CD8-positive, alpha-beta memory T cell (primary cell): ENCODE results near the gene SHISA3. TPM values are rescaled to one million over a fixed set of nuclear protein-coding genes. Genes with fewer than 3 reads are reported as not detected.
"Not testable (repeated sequence)": the region's sequence is repeated elsewhere in the genome, so short reads cannot be mapped to it uniquely, and the experiment has no call there.

Experiments
- CTCF ChIA-PET: fragments of 350-600 bp; sonication (Branson Sonifier 250); formaldehyde crosslinking; loops from one replicate; lab custom pipeline; 2021; ENCODE audit warnings: antibody characterized with exemption; lab: Charles Lee
- POLR2A ChIA-PET: fragments of 350-600 bp; sonication (Branson Sonifier 250); formaldehyde crosslinking; loops from one replicate; lab custom pipeline; 2021; ENCODE audit warnings: antibody characterized with exemption; lab: Charles Lee
- DNase-seq, 5 donors: peaks; one replicate each; pipeline versions ENCODE4 v3.0.0 to v3.0.0-alpha.2; 2020 to 2022; ENCODE audit warnings: mixed read lengths in 1 of 5
- H3K27ac ChIP-seq: one replicate; pipeline ENCODE4 v1.7.0; 2013; ENCODE audit warnings: low read depth, mild to moderate bottlenecking, low read length, moderate library complexity
- H3K27me3 ChIP-seq: 2 replicates; pipeline ENCODE4 v1.7.0; 2013; ENCODE audit warnings: low read length, mild to moderate bottlenecking; ENCODE audit not compliant: insufficient read depth, poor library complexity, severe bottlenecking
- H3K36me3 ChIP-seq: 2 replicates; pipeline ENCODE4 v1.7.0; 2013; ENCODE audit warnings: mild to moderate bottlenecking, low read length, moderate library complexity; ENCODE audit not compliant: insufficient read depth
- H3K4me1 ChIP-seq: 2 replicates; pipeline ENCODE4 v1.7.0; 2013; ENCODE audit warnings: mild to moderate bottlenecking, low read length, moderate library complexity; ENCODE audit not compliant: insufficient read depth
- H3K4me3 ChIP-seq: 2 replicates; pipeline ENCODE4 v1.7.0; 2013; ENCODE audit warnings: mild to moderate bottlenecking, low read length
- H3K9me3 ChIP-seq: 2 replicates; pipeline ENCODE4 v1.7.0; 2013; ENCODE audit warnings: mild to moderate bottlenecking, low read length
- H3K27ac Mint-ChIP-seq, 8 donors: one replicate each; pipeline ENCODE4 v1.8.0; 2020 to 2021; ENCODE audit warnings: mixed read lengths in 8 of 8, mild to moderate bottlenecking in 6 of 8, inconsistent platforms in 3 of 8, moderate library complexity in 3 of 8
- H3K27me3 Mint-ChIP-seq, 2 donors: one replicate each; pipeline ENCODE4 v1.8.0; 2020 to 2021; ENCODE audit warnings: mixed read lengths in 2 of 2, mild to moderate bottlenecking in 1 of 2, moderate library complexity in 1 of 2
- H3K36me3 Mint-ChIP-seq, 3 donors: one replicate each; pipeline ENCODE4 v1.8.0; 2020 to 2021; ENCODE audit warnings: mixed read lengths in 3 of 3, inconsistent platforms in 1 of 3, mild to moderate bottlenecking in 1 of 3
- H3K4me1 Mint-ChIP-seq, 3 donors: one replicate each; pipeline ENCODE4 v1.8.0; 2020 to 2021; ENCODE audit warnings: mixed read lengths in 3 of 3, inconsistent platforms in 1 of 3, mild to moderate bottlenecking in 1 of 3
- H3K4me3 Mint-ChIP-seq, 7 donors: one replicate each; pipeline ENCODE4 v1.8.0; 2020 to 2021; ENCODE audit warnings: mixed read lengths in 7 of 7, mild to moderate bottlenecking in 6 of 7, moderate library complexity in 4 of 7, inconsistent platforms in 2 of 7
- H3K9me3 Mint-ChIP-seq, 5 donors: one replicate each; pipeline ENCODE4 v1.8.0; 2020 to 2022; ENCODE audit warnings: mixed read lengths in 5 of 5, mild to moderate bottlenecking in 3 of 5, moderate library complexity in 2 of 5, inconsistent platforms in 1 of 5
- polyA plus RNA-seq: library from polyadenylated mRNA; unstranded; fragments of 300-500 nt; fragmentation: Illumina TruSeq; gene quantifications from one replicate; pipeline ENCODE4 v1.2.3, GENCODE V29; 2021
- total RNA-seq, 2 experiments: library from RNA; stranded (reverse); gene quantifications; one replicate each; pipeline ENCODE4 v1.2.3, GENCODE V29; 2021

Gene SHISA3
- total and polyA plus RNA-seq, 3 experiments from 2014 or later = 0.11 TPM; not detected in 2

GRCh38 chr4:42361456-42361855 lies 35.8 kb upstream of the SHISA3 start:
- Mint-ChIP-seq H3K27me3 (peaks cover 16 to 26% of the 10 kb centered on the region in 2 donors), H3K4me3 (no peak overlapping the region), H3K36me3 (no peaks in the 10 kb centered on the region), H3K27ac (no peak overlapping the region), H3K4me1 (peaks cover 0 to 5% (median 2%) of the 10 kb centered on the region in 3 donors), H3K9me3 (peaks cover 0 to 5% (median 0%) of the 10 kb centered on the region in 5 donors)
- DNase-seq = no peak
- Histone ChIP-seq H3K27me3 (no peaks in the 10 kb centered on the region), H3K4me1 (no peaks in the 10 kb centered on the region), H3K9me3 (no peaks in the 10 kb centered on the region), H3K4me3 (no peak overlapping the region), H3K27ac (no peak overlapping the region), H3K36me3 (no peaks in the 10 kb centered on the region)
- ChIA-PET POLR2A (no interaction called here), CTCF (no interaction called here)

DNA sequence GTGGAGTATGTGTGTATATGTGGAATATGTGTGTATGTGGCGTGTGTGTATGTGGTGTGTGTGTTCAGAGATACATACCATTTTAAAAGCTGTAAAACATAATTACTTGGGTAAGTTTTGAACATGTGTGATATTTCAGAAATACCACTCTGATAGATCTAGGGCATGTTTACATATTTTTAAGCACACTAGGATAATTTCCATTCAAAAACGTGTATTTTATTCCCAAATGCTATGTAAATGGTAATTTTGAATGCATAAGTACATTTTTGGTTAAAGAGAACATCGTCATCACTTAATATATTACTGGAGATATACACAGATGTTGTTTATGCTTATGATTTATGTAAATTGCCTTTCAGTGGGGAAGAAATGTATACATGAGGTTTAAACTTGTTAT lies 34.7 kb upstream of the SHISA3 start:
- Histone ChIP-seq H3K27me3 (no peaks in the 10 kb centered on the region), H3K9me3 (no peaks in the 10 kb centered on the region), H3K36me3 (no peaks in the 10 kb centered on the region), H3K4me3 (no peak overlapping the region), H3K27ac (no peak overlapping the region), H3K4me1 (no peaks in the 10 kb centered on the region)
- H3K9me3 Mint-ChIP-seq = peaks cover 0 to 4% (median 0%) of the 10 kb centered on the region in 5 donors
- ChIA-PET CTCF (no interaction called here), POLR2A (no interaction called here)
- H3K36me3 Mint-ChIP-seq = peaks cover 0 to 3% (median 0%) of the 10 kb centered on the region in 3 donors
- H3K27me3 Mint-ChIP-seq = peaks cover 14 to 26% of the 10 kb centered on the region in 2 donors
- no peak overlapping the region for H3K4me3 Mint-ChIP-seq
- no peak for DNase-seq
- no peak overlapping the region for H3K27ac Mint-ChIP-seq
- no peaks in the 10 kb centered on the region for H3K4me1 Mint-ChIP-seq

DNA sequence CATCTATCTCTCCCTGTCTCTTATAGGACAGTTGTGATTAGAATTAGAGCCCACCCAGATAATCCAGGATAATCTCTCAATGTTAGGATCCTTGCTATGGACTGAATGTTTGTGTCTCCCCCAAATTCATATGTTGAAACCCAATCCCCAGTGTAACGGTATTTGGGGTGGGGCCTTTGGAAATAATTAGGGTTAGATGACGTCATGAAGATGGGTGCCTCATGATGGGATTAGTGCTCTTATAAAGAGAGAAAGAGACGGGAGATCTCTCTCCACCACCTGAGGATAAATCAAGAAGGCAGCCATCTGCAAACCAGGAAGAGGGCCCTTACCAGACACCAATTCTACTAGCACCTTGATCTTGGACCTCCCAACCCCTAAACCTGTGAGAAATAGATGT lies 33.7 kb upstream of the SHISA3 start:
- H3K27me3 ChIP-seq = no peaks in the 10 kb centered on the region
- peaks cover 0 to 3% (median 0%) of the 10 kb centered on the region in 3 donors for H3K36me3 Mint-ChIP-seq
- H3K4me1 ChIP-seq = no peaks in the 10 kb centered on the region
- H3K4me1 Mint-ChIP-seq = no peaks in the 10 kb centered on the region
- peaks cover 11 to 26% of the 10 kb centered on the region in 2 donors for H3K27me3 Mint-ChIP-seq
- H3K4me3 Mint-ChIP-seq = no peak overlapping the region
- ChIA-PET POLR2A (no interaction called here), CTCF (no interaction called here)
- peaks cover 0 to 4% (median 0%) of the 10 kb centered on the region in 5 donors for H3K9me3 Mint-ChIP-seq
- no peak overlapping the region for H3K4me3 ChIP-seq
- H3K27ac ChIP-seq = no peak overlapping the region
- H3K9me3 ChIP-seq = no peaks in the 10 kb centered on the region
- no peaks in the 10 kb centered on the region for H3K36me3 ChIP-seq
- H3K27ac Mint-ChIP-seq = no peak overlapping the region
- DNase-seq = no peak

GRCh38 chr4:42364266-42365053 lies 32.8 kb upstream of the SHISA3 start:
- no peaks in the 10 kb centered on the region for H3K36me3 ChIP-seq
- H3K27ac ChIP-seq = no peak overlapping the region
- peaks cover 0 to 3% (median 0%) of the 10 kb centered on the region in 3 donors for H3K36me3 Mint-ChIP-seq
- peaks cover 0 to 4% (median 0%) of the 10 kb centered on the region in 5 donors for H3K9me3 Mint-ChIP-seq
- H3K27me3 ChIP-seq = no peaks in the 10 kb centered on the region
- no peak overlapping the region for H3K27ac Mint-ChIP-seq
- no peak overlapping the region for H3K4me3 ChIP-seq
- no peaks in the 10 kb centered on the region for H3K4me1 Mint-ChIP-seq
- H3K9me3 ChIP-seq = no peaks in the 10 kb centered on the region
- POLR2A ChIA-PET = no interaction called here
- CTCF ChIA-PET = no interaction called here
- no peak overlapping the region for H3K4me3 Mint-ChIP-seq
- DNase-seq = no peak
- H3K4me1 ChIP-seq = no peaks in the 10 kb centered on the region
- peaks cover 11 to 21% of the 10 kb centered on the region in 2 donors for H3K27me3 Mint-ChIP-seq

- H3K4me1 ChIP-seq = no peaks in the 10 kb centered on the region
- CTCF ChIA-PET = no interaction called here
- H3K9me3 Mint-ChIP-seq = peaks cover 0 to 4% (median 0%) of the 10 kb centered on the region in 5 donors
- no peaks in the 10 kb centered on the region for H3K9me3 ChIP-seq
- no peak overlapping the region for H3K4me3 ChIP-seq
- POLR2A ChIA-PET = no interaction called here
- no peak for DNase-seq
- no peak overlapping the region for H3K27ac Mint-ChIP-seq
- H3K27me3 ChIP-seq = no peaks in the 10 kb centered on the region
- H3K27ac ChIP-seq = no peak overlapping the region
- H3K4me1 Mint-ChIP-seq = no peaks in the 10 kb centered on the region
- no peaks in the 10 kb centered on the region for H3K36me3 ChIP-seq
- H3K36me3 Mint-ChIP-seq = peaks cover 0 to 3% (median 0%) of the 10 kb centered on the region in 3 donors
- H3K4me3 Mint-ChIP-seq = no peak overlapping the region
- peaks cover 5 to 18% of the 10 kb centered on the region in 2 donors for H3K27me3 Mint-ChIP-seq
These were observed 30.3 kb upstream of the SHISA3 start for GRCh38 chr4:42366959-42367358.

- POLR2A ChIA-PET = no interaction called here
- H3K36me3 Mint-ChIP-seq = peaks cover 0 to 3% (median 0%) of the 10 kb centered on the region in 3 donors
These were observed 27.8 kb upstream of the SHISA3 start for GRCh38 chr4:42369489-42369888.

DNA sequence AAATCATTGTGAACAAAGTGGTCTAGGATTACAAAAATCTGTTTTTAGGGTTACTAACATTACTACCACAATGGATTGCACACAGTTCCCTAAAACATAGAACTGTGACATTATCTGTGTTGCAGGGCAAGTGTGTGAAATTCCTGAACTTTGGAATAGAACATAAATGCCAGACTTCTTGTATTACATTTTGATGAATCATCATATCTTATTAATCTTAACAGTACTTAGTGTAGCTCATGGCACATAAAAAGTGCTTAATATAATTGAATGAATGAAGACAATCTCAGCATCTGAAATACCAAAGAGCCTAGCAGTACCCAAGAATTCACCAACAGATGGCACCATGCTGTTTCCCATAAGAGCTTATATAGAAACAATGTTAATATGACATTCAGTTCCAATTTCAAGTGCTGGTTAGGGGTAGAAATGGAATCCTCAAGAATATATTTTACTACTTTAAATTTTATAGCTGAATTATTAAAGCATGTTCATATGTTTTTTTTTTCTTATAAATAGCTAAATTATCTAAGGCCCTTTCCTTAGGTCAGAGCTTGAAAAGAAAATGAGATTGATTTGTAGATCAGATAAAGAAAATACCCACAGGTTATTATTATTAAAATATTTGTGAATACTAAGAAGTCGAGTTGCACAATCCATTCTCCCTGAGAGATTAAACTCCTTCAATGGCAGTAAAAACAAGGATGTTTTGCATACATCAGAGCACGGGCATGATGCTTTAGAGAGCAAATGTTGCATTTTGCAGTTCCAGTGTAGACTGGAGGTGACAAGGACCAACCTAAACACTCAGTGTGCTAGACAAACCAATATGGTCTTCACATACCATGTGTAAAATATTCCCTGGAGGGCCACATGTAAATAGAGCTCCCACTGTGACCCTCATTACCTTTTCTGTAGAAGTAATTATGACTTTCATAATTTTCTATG lies 25.7 kb upstream of the SHISA3 start:
- H3K27ac ChIP-seq = no peak overlapping the region
- DNase-seq = no peak
- H3K27me3 ChIP-seq = no peaks in the 10 kb centered on the region
- ChIA-PET CTCF (interaction anchor here (0.8 to 1.1 kb wide), 2 partner anchors 18 to 148 kb away, joined by 3 read pairs; no protein-coding TSS in a partner anchor), POLR2A (no interaction called here)
- Mint-ChIP-seq H3K27ac (no peak overlapping the region), H3K36me3 (peaks cover 0 to 3% (median 0%) of the 10 kb centered on the region in 3 donors), H3K9me3 (no peaks in the 10 kb centered on the region), H3K4me3 (no peak overlapping the region), H3K4me1 (no peaks in the 10 kb centered on the region), H3K27me3 (peaks cover 3 to 21% of the 10 kb centered on the region in 2 donors)
- no peak overlapping the region for H3K4me3 ChIP-seq
- H3K36me3 ChIP-seq = no peaks in the 10 kb centered on the region
- no peaks in the 10 kb centered on the region for H3K4me1 ChIP-seq
- no peaks in the 10 kb centered on the region for H3K9me3 ChIP-seq

More at GRCh38 chr4:42369489-42369888, 27.8 kb upstream of the SHISA3 start:
- Histone ChIP-seq H3K27me3 (no peaks in the 10 kb centered on the region), H3K4me3 (no peak overlapping the region), H3K36me3 (no peaks in the 10 kb centered on the region), H3K9me3 (no peaks in the 10 kb centered on the region), H3K4me1 (no peaks in the 10 kb centered on the region), H3K27ac (no peak overlapping the region)
- Mint-ChIP-seq H3K9me3 (no peaks in the 10 kb centered on the region), H3K27me3 (peaks cover 4 to 18% of the 10 kb centered on the region in 2 donors), H3K27ac (no peak overlapping the region), H3K4me1 (no peaks in the 10 kb centered on the region), H3K4me3 (no peak overlapping the region)
- CTCF ChIA-PET = no interaction called here
- no peak for DNase-seq

DNA sequence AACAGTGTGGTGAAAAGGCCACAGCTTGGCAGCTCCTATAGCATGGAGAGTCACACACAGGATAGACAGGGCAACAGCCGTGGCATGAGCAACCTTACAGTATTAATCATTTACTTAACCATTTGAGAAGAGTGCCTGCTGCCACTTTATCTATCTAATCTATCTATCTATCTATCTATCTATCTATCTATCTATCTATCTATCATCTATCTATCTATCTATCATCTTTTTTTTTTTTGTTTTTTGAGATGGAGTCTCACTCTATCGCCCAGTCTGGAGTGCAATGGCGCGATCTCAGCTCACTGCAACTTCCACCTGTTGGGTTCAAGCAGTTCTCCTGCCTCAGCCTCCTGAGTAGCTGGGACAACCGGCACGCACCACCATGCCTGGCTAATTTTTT lies 25.0 kb upstream of the SHISA3 start:
- DNase-seq, H3K27ac ChIP-seq, H3K9me3 ChIP-seq, H3K4me3 Mint-ChIP-seq, H3K36me3 Mint-ChIP-seq, H3K36me3 ChIP-seq, H3K4me1 Mint-ChIP-seq, H3K4me3 ChIP-seq, POLR2A ChIA-PET, H3K4me1 ChIP-seq, CTCF ChIA-PET, H3K9me3 Mint-ChIP-seq, H3K27me3 ChIP-seq, H3K27ac Mint-ChIP-seq: not testable (repeated sequence)
- H3K27me3 Mint-ChIP-seq = peaks cover 6 to 21% of the 10 kb centered on the region in 2 donors
